ENCODE results near the gene KMT5C.
"Not testable (repeated sequence)": the region's sequence is repeated elsewhere in the genome, so short reads cannot be mapped to it uniquely, and the experiment has no call there.

Gene KMT5C

DNA sequence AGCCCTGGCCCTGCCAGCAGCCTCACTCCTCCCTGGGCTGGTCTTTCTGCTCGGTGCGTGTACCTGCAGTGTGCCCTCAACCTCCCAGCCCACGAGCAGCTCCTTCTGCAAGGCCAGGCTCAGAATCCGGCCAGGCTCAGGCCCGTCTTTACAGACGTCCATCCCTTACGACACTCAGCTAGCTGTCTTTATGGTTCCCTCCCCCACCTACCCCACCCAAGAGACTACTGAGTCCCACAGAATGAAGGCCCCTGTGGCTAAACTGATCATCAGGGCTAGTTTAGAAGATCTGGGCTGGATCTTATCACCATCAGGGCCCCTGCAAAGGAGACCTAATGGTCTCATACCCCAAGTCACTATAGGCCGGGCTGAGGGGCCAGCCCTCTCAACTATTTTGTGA is 25.3 kb upstream of the KMT5C start:
- DNase-seq (ENCODE audit: low read depth, low spot score), result no peak
- no peak overlapping the region for H3K4me3 ChIP-seq (ENCODE audit: low read length)

DNA sequence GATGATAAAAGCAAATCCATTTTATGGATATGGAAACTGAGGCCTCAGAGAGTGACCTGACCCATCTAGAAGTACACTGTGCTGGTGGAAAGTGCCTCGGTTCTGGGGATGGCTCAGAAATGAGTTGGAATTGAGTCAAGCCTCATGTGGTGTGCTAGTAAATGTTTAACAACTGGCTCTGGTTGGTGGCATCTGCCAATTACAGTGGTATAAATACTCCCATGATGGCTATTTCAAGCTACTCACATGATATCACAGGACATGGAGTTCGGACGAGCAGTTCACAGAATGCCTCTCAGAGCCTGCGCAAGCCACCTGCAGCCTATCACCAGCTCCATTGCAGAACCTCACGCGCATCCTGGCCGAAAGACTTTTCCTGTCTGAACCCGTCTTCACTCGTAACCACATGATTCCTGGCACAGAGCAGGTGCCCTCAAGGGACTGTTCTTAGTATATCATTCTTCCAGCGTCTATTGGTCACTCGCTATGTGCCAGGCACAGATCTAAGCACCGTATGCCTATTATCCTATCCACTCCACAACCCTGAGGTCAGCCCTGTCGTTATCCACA is 23.6 kb upstream of the KMT5C start:
- H3K4me3 ChIP-seq (ENCODE audit: low read length), result no peak overlapping the region
- no peak for DNase-seq (ENCODE audit: low read depth, low spot score)

DNA sequence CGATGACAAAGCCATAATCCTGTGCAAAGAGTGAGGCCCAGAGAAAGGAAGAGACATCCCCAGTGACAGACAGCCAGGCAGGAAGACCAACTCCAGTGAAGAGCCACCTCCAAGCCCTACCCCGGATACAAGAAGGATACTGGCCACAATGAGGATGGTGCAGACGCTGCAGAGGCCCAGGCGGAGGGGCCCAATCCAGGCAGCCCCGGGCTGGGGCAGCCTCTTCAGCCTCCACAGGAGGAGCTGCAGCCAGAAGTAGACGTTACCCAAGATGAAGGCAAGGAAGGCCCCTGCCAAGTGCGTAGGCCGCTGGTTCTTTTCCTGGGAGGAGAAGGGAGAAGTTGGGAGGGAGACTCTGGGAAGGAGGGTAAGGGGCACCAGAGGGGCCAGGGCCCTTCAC is 23.0 kb upstream of the KMT5C start:
- no peak for DNase-seq (ENCODE audit: low read depth, low spot score)
- H3K4me3 ChIP-seq (ENCODE audit: low read length), result no peak overlapping the region

DNA sequence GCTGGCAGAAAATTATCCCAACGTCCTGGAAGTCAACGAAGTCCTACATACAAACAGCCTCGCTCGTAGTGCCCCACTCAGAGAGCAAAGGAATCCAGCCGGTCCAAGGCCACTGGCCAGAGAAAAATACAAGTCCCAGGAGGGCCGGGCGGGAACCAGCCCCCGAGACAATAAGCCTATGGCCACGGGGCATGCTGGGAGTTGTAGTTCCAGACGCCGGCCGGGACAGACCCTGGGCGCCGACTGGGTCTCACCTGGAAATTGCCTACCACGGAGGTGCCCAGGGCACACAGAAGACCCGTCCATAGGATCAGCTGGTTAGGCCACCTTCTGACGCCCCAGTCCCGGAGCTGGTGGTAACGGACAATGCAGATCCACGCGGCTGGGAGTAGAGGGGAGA is 19.9 kb upstream of the KMT5C start:
- no peak for DNase-seq (ENCODE audit: low read depth, low spot score)
- H3K4me3 ChIP-seq (ENCODE audit: low read length), result no peak overlapping the region

DNA sequence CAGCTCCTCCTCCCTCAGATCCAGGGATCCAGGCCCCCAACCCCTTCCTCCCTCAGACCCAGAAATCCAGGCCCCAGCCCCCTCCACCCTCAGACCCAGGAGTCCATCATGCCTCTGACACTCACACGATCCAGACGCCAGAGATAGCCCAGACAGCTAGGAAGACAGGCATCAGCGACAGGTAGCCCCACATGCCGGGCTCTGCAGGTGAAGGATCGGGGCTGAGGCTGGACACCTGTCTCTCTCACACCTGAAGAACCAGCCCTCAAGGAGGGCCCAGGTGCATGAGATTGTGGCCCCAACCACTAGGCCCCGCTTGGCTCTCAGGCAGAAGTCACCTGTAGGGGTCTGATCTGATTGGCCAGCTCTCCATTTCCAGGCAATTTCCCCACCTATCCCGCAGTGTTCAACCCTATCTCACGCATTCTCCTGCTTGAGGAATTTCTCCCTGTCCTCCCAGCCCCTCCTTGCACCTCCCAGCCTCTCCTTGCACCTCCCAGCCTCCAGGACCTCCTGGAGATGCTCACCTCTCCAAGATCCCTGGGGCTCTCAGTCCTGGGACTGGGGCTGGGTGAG is 18.7 kb upstream of the KMT5C start:
- no peak overlapping the region for H3K4me3 ChIP-seq (ENCODE audit: low read length)
- no peak for DNase-seq (ENCODE audit: low read depth, low spot score)

DNA sequence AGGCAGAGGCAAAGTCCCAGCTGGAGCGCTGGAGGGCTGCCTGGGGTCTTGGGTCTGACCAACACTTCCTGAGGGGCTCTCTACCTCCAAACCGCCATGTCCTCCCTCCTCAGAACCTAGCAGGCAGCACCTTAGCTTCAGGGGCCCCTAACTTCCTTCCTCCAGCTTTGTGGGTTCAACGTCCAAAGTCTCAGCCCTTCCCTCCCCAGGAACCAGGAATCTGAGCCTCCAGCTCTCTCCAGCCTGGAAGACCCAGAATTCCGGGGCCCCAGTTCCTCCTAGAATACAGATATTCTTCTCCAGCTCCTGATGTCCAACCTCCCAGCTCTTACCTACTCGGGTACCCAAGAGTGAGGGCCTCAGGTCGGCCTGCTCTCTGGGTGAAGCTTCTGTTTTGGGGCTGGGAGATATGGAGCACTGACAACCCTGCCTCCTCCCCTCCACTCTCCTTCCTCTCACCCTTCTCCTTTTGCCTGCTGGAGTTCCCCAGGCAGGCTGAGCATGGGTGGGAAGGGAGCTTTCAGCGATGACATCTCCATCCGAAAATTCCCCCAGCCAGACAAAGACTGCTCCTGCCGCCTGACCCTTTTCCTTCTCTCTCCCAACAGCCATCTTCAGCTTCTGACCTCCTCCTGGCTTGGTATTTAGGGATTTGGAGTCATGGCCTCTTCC is 18.1 kb upstream of the KMT5C start:
- no peak overlapping the region for H3K4me3 ChIP-seq (ENCODE audit: low read length)
- no peak for DNase-seq (ENCODE audit: low read depth, low spot score)

DNA sequence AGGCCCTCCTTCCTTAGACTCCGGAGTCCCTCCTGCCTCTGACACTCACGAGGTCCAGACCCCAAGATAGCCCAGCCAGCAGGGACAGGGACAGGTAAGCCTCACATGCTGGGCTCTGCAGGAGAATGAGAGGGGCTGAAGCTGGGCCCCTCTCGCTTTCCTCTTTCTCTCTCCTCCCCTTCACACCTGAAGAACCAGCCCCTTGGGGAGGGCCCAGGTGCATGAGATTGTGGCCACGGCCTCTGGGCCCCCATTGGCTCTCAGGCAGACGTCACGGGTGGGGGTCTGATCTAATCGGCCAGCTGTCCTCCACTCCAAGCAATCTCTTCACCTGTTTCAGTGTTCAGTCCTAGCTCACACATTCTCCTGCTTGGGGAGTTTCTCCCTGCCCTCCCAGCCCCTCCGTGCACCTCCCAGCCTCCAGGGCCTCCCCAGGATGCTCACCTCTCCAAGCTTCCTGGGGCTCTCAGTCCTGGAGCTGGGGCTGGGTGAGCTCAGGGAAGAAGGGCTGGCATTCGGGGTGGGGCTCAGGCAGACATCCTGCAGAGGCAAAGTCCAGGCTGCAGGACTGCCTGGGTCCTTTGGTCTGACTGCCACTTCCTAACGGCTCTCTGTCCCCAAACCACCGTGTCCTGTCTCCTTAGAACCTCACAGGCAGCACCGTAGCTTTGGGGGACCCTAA is 17.3 kb upstream of the KMT5C start:
- no peak overlapping the region for H3K4me3 ChIP-seq (ENCODE audit: low read length)

DNA sequence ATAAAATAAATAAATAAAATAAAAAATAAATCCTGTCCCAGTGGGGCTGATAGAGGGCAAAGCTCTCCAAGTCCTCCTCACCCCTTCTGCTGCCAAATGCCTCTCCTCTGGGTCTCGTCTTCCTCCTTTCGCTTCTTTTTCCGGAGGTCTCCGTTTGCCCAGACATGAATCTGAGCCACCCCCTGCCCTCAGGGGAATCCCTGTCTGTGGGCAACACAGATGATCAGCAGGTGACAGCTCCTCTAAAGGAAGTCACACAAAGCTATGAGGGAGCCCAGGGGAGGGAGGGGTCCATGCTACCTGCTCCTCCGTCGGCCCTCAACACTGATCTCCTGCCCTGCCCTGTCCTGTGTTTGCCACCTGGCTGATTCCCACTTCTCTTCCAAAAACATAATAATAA is 15.0 kb upstream of the KMT5C start:
- H3K4me3 ChIP-seq (ENCODE audit: low read length), result no peak overlapping the region
- no peak for DNase-seq (ENCODE audit: low read depth, low spot score)

More for the DNA sequence above, 17.3 kb upstream of the KMT5C start:
- DNase-seq (ENCODE audit: low read depth, low spot score), result no peak

DNA sequence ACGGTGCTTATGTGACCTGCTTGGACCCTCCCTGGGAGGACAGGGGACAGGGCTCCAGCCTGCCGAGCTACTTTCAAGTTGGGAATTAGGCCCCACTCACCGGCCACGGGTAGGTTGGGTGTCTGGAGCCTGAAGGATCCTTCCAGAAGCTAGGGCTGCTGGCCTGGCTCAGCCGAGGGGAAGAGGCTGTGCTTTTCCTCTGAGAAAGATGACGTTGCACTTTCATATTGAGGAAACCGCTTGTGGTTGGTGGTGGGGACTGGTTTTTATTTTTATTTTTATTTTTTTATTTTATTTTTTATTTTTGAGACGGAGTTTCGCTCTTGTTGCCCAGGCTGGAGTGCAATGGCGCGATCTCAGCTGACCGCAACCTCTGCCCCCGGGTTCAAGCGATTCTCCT is 14.5 kb upstream of the KMT5C start, which contains the start of gene TMEM150B:
TMEM150B (minus strand) TSS at position 170 of the 400 bp plus-strand sequence. CDS start 4,305 bp downstream, outside the sequence.
- no peak within 1 kb of the TSS for H3K4me3 ChIP-seq (ENCODE audit: low read length)
- DNase-seq (ENCODE audit: low read depth, low spot score), result no peak

DNA sequence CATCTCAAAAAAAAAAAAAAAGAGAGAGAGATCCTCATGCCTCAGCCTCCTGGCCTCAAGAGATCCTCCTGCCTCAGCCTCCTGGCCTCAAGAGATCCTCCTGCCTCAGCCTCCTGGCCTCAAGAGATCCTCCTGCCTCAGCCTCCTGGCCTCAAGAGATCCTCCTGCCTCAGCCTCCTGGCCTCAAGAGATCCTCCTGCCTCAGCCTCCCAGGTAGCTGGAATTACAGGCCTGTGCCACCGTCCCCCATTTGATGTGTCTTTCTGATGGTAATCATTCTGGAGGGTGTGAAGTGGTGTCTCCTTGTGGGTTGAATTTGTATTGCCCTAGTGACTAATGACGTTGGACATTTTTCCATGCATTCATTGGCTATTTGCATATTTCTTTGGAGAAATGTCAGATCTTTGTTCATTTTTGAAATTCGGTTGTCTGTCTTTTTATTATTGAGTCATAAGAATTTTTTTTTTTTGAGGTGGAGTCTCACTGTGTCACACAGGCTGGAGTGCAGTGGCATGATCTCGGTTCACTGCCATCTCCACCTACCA is 10.8 kb upstream of the KMT5C start:
- DNase-seq (ENCODE audit: low read depth, low spot score), result peak; percentile 71

DNA sequence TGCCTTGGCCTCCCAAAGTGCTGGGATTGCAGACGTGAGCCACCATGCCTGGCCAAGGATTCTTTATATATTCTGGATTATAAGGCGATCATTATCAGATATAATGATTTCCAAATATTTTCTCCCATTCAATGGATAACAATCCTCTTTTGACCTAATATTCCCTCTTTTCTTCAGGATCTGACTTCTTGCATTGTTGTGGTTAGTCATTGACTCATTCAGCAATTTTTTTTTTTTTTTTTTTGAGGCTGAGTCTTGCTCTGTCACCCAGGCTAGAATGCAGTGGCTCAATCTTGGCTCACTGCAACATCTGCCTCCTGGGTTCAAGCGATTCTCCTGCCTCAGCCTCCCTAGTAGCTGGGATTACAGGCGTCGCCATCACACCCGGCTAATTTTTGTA is 9.9 kb upstream of the KMT5C start:
- not testable (repeated sequence) for H3K4me3 ChIP-seq (ENCODE audit: low read length); DNase-seq (ENCODE audit: low read depth, low spot score)

More for the DNA sequence above, 10.8 kb upstream of the KMT5C start:
- H3K4me3 ChIP-seq (ENCODE audit: low read length), result not testable (repeated sequence)

DNA sequence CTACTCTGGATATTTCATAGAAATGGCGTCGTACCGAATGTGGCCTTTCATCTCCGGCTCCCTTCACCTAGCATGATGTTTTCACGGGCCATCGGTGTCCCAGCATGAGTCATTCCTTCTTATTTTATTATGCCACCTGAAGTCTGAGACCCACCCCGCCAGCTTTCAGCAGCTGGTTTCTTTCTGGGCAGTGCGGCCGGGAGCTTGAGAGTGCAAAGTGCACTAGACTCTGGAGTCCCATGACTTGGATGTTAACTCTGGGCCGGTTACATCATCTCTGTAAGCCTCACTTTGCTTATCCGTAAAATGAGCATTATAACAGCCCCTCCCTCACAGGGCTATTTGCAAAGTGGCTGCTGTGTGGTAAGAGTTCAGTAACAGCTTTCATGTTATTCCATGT is 5.8 kb upstream of the KMT5C start:
- H3K4me3 ChIP-seq (ENCODE audit: low read length), result no peak overlapping the region
- DNase-seq (ENCODE audit: low read depth, low spot score), result no peak

DNA sequence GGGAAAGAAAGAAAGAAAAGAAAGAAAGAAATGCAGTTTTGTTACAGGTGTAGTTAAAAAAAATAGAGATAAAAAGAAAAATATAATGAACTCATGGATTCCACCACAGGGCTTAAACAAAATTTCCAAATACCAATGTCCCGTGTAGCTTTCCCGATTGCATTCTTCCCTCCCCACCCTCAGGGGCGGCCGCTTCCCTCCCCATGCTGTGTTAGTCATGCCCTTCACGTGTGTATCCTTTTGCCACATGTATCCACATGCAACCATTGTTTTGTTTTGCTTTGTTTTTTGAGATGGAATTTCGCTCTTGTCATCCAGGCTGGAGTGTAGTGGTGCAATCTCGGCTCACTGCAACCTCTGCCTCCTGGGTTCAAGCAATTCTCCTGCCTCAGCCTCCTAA is 3.6 kb upstream of the KMT5C start:
- DNase-seq (ENCODE audit: low read depth, low spot score), result no peak
- no peak overlapping the region for H3K4me3 ChIP-seq (ENCODE audit: low read length)

DNA sequence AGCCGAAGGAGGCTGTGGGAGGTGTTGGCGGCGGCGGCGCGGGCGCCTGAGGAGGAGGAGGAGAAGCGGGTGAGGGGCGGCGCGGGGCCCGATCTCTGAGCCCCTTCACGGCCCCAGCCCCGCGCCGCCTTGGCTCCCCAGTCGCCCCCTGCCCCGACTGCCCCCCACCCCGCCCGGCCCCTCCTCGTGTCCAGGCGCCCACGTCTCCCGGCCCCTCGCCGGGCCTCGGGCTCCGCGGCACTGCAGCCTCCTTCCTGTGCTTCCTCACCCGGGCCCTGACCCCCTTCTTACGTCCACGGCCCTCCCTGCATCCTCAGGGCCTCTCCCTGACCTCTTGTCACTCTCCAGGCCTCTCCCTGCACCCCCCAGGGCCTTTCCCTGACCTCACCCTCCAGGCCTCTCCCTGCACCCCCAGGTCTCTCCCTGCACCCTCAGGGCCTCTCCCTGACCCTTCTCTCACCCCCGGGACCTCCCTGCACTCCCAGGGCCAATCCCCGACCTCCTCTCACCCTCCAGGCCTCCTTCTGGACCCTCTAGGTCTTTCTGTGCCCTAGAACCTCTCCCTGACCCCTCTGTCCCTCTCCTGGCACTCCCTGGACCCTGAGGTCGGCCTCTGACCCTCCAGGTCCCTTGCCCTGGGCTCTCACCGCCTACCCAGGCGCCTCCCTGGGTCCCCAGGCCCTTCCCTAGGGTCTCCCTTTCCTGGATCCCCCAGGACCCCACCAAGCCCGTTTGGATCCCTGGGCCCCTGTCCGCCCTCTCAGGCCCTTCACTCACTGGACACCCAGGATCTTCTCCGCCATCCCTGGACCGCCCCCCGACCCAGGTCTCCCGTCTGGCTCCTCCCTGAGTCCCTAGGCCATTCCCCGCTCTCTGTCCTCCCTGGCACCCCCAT is 460 bp downstream of the KMT5C start:
- DNase-seq (ENCODE audit: low read depth, low spot score), result no peak
- H3K4me3 ChIP-seq (ENCODE audit: low read length), result peak overlapping the region; percentile 86

DNA sequence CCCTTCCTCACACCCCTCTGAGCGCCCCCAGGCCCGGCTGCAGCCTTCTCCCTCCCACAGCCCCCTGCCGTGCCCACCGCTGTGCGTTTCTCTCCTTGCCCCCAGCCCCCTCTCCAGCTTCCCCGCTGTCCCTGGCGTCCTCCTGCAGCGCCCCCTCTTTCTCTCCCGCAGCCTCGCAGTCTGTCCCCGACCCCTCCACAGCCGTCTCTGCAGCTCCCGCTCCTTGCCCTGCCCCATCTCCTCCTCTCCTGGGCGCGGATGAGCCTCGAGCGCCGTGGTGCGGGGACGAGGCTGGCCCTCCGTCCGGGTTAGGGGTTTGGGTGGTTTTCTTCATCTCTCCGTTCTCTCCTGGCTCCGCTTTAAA is 1.1 kb downstream of the KMT5C start:
- H3K4me3 ChIP-seq (ENCODE audit: low read length), result peak overlapping the region; percentile 86
- DNase-seq (ENCODE audit: low read depth, low spot score), result no peak

DNA sequence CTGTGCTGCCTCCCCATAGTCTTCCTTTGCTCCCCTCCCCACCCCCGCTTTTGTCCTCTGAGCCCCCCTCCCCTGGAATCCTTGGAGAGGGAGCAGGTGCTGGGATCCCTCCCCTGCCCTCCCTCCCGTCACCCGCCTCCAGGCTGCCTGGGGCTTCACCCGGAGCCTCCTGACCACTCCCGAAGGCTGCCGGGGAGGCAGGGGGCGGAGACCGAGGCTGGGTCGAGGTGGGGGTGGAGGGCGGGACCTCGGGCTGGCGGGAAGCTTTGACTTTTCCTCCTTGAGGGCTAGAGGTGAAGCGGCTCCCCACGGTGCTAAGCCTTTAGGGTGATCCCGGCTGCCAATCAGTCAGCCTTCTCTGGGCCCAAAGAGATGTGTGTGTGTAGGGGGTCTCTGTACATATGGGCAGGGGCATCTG is 1.5 kb downstream of the KMT5C start:
- peak overlapping the region; percentile 86 for H3K4me3 ChIP-seq (ENCODE audit: low read length)
- peak; percentile 36 for DNase-seq (ENCODE audit: low read depth, low spot score)

DNA sequence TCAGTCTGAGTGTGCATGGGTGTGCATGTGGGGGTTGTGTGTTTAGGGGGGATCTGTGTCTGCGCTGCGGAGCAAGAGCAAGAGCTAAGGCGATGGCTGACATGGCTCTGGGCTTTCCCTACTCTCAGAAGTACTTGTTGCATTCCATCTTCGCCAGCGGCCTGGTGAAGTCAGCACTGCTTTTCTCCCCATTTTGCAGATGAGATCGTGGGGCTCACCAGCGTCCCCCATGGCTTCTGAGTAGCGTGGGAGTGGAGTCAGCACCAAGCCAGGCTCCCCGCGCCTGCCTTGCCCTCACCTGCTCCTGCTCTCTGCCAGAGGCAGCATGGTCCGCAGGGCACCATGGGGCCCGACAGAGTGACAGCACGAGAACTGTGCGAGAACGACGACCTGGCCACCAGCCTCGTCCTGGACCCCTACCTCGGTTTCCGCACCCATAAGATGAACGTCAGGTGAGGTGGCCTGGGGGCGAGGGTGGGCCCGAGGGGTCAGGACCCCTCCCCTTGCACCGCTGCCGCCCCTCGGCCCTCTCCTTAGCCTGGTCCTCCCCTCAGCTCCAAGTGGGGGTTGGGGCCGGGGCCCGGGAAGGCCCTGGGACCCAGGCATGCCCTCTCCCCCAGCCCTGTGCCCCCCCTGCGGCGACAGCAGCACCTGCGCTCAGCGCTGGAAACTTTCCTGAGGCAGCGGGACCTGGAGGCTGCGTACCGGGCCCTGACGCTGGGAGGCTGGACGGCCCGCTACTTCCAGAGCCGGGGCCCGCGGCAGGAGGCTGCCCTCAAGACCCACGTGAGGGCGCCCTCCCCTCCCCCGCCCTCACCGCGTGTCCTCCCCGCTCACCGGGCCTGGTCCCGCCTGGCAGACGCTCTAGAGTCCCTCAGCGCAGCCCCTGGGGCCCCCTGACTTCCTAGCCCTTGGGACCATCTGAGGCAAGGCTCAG is 2.2 kb downstream of the KMT5C start:
- no peak for DNase-seq (ENCODE audit: low read depth, low spot score)
- peak overlapping the region; percentile 86 for H3K4me3 ChIP-seq (ENCODE audit: low read length)

DNA sequence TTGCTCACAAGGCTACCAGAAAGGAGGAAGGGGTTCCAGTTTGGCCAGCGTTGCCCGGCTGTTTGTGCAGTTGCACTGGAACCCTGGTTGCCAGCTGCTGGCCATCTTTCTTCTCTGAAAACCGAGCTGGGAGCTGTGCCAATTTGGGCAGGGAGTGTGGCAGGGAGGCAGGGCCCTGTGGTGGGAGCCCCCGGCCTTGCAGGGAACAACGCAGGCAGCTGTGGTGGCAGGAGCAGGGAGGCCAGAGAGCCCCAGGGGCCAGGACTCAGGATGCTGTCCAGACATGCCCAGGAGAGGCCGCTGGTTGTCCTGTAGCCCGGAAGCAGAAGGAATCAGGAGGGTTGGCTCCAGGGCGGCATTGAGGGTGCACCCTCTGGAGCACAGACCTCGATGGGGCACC is 4.8 kb downstream of the KMT5C start:
- DNase-seq (ENCODE audit: low read depth, low spot score), result no peak
- no peak overlapping the region for H3K4me3 ChIP-seq (ENCODE audit: low read length)
